Bronchial epithelial cell (primary cell): ENCODE results near the gene RBM34. TPM values are rescaled to one million over a fixed set of nuclear protein-coding genes. Genes with fewer than 3 reads are reported as not detected.

Experiments used
- DNase-seq: peaks from one replicate; pipeline ENCODE4 v3.0.0-alpha.2; 2010; ENCODE audit warnings: low read depth
- FAIRE-seq: peaks from 2 replicates; lab custom pipeline; 2011; peaks lifted over from hg19 to GRCh38; lab: Jason Lieb, UNC
- H3K27me3 ChIP-seq: 2 replicates; pipeline ENCODE4 v1.5.1; 2011; ENCODE audit warnings: low read length; ENCODE audit not compliant: control insufficient read depth, insufficient read depth
- H3K36me3 ChIP-seq: 2 replicates; pipeline ENCODE4 v1.5.1; 2011; ENCODE audit warnings: low read length; ENCODE audit not compliant: control insufficient read depth, insufficient read depth
- H3K4me3 ChIP-seq: 2 replicates; pipeline ENCODE4 v1.5.1; 2011; ENCODE audit warnings: mild to moderate bottlenecking, low read depth, low read length, control low read depth
- total RNA-seq: library from RNA; depleted of rRNA; stranded (reverse); fragments of >200 nt; gene quantifications from 2 replicates; pipeline ENCODE4 v1.2.1, GENCODE V29; 2014
- TF ChIP-seq, protein P1 (sequence below): IDR thresholded peaks from 2 replicates; pipeline ENCODE4 v1.5.1; 2011; ENCODE audit warnings: mild to moderate bottlenecking, moderate library complexity, low read length, control low read depth, inconsistent platforms; ENCODE audit not compliant: insufficient read depth, severe bottlenecking

Gene RBM34
- total RNA-seq, 1 donor from 2014 or later = 60.6 TPM

DNA sequence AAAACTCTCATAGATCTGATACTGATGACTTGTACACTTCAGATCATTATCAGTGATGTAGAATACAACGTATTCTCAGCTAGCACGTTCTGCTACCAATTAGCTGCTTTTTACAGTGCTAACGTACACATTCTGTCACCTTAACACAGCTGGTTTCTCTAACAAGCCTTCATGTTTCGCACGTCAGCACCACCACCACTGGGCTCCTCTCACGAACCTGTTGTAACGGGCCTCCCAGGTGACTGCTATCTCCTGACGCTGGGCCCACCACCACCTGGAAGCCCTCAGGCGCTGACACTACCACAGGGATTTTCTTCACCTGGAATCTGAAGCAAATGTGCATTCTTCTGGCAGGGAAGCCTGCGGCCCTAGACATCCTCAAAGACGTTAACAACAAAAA is 52.2 kb downstream of the RBM34 start:
- FAIRE-seq (no peak), DNase-seq (no peak)
- Histone ChIP-seq H3K27me3 (no peaks in the 10 kb centered on the region), H3K4me3 (no peak overlapping the region), H3K36me3 (peaks cover 22% of the 10 kb centered on the region)
- TF ChIP-seq, protein P1, sequence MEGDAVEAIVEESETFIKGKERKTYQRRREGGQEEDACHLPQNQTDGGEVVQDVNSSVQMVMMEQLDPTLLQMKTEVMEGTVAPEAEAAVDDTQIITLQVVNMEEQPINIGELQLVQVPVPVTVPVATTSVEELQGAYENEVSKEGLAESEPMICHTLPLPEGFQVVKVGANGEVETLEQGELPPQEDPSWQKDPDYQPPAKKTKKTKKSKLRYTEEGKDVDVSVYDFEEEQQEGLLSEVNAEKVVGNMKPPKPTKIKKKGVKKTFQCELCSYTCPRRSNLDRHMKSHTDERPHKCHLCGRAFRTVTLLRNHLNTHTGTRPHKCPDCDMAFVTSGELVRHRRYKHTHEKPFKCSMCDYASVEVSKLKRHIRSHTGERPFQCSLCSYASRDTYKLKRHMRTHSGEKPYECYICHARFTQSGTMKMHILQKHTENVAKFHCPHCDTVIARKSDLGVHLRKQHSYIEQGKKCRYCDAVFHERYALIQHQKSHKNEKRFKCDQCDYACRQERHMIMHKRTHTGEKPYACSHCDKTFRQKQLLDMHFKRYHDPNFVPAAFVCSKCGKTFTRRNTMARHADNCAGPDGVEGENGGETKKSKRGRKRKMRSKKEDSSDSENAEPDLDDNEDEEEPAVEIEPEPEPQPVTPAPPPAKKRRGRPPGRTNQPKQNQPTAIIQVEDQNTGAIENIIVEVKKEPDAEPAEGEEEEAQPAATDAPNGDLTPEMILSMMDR = no peak

DNA sequence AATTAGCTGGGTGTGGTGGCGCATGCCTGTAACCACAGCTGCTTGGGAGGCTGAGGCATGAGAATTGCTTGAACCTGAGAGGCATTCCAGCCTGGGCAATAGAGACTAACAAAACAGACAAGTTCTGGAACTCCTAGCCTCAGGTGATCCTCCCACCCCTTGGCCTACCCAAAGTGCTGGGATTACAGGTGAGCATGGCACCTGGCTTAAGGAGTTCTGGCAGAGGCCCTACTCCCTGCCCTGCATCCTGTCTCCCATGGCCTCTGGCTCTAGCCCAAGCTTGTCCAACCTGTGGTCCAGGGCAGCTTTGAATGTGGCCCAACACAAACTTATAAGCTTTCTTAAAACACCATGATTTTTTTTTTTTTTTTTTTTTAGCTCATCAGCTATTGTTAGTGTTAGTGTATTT is 52.9 kb downstream of the RBM34 start:
- no peak for FAIRE-seq
- peaks cover 19% of the 10 kb centered on the region for H3K36me3 ChIP-seq

DNA sequence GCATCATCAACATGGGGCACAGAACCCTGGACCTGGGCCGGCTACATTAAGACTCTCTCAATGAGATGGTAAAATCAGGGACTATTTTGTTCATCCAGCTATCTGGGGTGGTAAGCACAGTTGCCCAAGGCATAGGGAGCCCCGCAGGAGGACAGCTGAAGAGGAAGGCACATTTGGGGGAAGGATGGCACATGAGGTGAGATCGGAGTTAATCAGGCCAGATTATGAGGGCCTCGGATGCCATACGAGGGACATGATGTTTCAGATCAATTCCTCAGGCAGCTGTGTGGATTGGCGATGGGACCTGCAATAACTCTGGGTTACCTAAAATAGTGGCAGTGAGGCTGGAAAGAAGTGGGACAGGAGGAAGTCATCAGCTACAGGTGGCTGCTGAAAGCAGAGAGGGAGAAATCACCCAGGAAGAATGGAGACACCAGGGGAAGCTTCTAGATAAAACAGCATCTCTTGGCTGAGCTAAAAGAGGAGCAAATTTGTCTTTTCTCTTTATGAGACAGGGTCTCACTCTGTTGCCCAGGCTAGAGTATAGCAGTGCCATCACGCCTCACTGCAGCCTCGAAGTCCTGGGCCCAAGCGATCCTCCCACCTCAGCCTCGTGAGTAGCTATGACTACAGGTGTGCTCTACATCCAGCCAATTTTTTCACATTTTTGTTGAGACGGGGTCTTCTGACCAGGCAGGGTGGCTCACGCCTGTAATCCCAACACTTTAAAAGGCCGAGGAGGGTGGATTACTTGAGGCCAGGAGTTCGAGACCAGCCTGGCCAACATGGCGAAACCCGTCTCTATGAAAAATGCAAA is 53.5 kb downstream of the RBM34 start:
- Histone ChIP-seq H3K36me3 (peaks cover 17% of the 10 kb centered on the region), H3K27me3 (no peaks in the 10 kb centered on the region), H3K4me3 (no peak overlapping the region)
- TF ChIP-seq, protein P1 = no peak
- no peak for FAIRE-seq
- no peak for DNase-seq

More for the DNA sequence above, 52.9 kb downstream of the RBM34 start:
- DNase-seq = no peak
- no peaks in the 10 kb centered on the region for H3K27me3 ChIP-seq
- no peak overlapping the region for H3K4me3 ChIP-seq
- TF ChIP-seq, protein P1 = no peak

DNA sequence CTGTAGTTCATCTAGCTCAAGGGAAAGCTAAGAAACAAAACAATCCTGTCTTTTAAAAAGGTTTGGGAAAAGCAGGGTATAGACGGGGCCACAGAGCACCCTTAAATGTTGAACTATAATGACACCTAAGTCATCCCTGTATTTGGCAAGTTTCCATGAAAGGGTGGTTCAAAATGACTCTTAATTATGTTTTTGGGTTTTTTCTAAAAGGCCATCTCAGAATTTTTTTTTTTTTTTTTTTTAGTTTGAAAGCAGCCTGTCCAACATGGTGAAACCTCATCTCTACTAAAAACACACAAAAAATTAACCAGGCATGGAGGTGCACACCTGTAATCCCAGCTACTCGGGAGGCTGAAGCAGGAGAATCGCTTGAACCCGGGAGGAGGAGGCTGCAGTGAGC is 54.6 kb downstream of the RBM34 start:
- TF ChIP-seq, protein P1 = no peak
- Histone ChIP-seq H3K27me3 (no peaks in the 10 kb centered on the region), H3K36me3 (peaks cover 17% of the 10 kb centered on the region), H3K4me3 (no peak overlapping the region)
- FAIRE-seq (no peak), DNase-seq (no peak)

DNA sequence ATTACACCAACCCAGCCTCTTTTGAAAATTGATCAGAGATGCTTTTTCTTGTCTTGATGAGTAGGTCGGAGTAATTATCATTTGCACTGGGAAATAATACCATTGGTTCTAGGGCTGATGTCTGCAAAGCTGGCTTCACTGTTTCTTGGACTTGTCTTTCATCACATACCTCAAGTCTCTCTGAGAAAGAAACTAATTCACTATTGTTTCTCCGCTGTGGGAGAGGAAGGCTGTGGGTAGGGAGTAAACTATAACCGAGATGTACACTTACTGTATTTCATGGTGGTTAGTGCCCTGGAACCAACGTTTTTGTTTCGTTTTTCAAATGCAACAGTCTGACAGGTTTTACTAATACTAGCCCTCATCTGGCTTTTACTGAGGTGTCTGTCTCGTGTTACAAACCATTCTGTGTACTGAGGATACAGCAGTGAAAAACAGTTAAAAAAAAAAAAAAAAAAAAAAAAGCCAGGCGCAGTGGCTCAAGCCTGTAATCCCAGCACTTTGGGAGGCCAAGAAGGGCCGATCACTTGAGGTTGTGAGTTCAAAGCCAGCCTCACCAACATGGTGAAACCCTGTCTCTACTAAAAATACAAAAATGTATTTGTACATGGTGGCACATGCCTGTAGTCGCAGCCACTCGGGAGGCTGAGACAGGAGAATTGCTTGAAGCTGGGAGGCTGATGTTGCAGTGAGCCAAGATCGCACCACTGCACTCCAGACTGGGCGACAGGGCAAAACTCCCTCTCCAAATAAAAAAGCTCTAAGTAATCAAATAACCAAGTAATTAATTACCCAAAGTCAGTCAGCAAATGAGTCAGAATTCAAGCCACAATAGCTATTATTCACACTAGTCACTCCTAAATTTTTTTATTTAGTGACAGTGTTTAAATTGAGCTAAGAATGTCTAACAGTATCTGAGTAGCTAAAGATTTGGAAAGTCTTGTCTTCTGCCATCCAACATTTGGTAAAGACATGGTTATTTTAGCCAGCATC is 55.7 kb downstream of the RBM34 start:
- DNase-seq (peak; percentile 34), FAIRE-seq (no peak)
- TF ChIP-seq, protein P1 = no peak
- Histone ChIP-seq H3K4me3 (no peak overlapping the region), H3K27me3 (no peaks in the 10 kb centered on the region), H3K36me3 (peaks cover 13% of the 10 kb centered on the region)
